Measurements from ENCODE around the gene WLS.

DNA sequence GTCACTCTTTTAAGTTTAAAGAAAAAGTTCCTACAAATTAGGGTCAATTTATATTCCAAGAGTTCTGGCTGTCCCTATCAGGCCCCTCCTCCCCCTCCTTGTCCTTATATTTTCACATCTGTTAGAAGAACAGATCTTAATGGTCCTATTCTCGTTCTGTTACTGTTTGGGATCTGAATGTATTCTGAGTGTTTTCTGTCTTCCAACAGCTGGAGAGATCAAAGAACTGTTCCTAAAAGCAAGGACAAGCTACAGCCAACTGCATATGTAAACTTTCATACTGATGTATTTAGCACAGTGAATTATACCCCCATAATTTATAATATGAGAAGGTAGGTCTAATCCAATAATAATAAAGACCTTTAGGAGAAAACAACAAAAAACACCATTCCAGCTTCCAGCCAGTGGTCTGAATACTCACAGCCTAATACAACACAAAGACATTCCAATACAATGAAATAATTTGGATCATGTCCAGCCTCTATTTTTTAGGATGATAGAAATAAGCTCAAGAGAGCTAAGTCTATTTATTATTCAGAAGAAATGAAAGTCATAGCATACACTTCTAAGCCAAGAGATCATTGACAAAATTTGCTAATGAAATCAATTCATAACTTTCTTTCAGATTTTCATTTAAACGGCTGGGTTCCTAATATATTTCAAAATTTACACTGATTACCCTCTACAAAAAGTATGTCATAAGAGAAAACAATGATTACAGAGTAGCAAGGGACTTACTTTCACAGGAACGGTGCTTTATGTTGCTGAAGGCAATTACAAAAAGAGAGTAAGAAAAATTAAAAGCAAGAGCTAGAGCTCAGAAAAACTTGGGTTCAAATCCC, 25.3 kb downstream of the WLS start:
- TF ChIP-seq, protein P1, sequence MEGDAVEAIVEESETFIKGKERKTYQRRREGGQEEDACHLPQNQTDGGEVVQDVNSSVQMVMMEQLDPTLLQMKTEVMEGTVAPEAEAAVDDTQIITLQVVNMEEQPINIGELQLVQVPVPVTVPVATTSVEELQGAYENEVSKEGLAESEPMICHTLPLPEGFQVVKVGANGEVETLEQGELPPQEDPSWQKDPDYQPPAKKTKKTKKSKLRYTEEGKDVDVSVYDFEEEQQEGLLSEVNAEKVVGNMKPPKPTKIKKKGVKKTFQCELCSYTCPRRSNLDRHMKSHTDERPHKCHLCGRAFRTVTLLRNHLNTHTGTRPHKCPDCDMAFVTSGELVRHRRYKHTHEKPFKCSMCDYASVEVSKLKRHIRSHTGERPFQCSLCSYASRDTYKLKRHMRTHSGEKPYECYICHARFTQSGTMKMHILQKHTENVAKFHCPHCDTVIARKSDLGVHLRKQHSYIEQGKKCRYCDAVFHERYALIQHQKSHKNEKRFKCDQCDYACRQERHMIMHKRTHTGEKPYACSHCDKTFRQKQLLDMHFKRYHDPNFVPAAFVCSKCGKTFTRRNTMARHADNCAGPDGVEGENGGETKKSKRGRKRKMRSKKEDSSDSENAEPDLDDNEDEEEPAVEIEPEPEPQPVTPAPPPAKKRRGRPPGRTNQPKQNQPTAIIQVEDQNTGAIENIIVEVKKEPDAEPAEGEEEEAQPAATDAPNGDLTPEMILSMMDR (conservative IDR thresholded peaks at IDR 0.05; ENCODE audit: low read depth in 2 of 2), result no peak
- TF ChIP-seq POLR2AphosphoS5 (IDR thresholded peaks at IDR 0.05; ENCODE audit: low read depth) (no peak), EZH2 (IDR thresholded peaks at IDR 0.05; ENCODE audit: low read depth, unreplicated experiment) (no peak), EZH2phosphoT487 (IDR thresholded peaks at IDR 0.05; ENCODE audit: unreplicated experiment) (no peak), CREB1 (CRISPR knock-in tag; IDR thresholded peaks at IDR 0.05; ENCODE audit: low read depth) (no peak), JUNB (IDR thresholded peaks at IDR 0.05; ENCODE audit: unreplicated experiment) (no peak)
- TF ChIP-seq, protein P2, sequence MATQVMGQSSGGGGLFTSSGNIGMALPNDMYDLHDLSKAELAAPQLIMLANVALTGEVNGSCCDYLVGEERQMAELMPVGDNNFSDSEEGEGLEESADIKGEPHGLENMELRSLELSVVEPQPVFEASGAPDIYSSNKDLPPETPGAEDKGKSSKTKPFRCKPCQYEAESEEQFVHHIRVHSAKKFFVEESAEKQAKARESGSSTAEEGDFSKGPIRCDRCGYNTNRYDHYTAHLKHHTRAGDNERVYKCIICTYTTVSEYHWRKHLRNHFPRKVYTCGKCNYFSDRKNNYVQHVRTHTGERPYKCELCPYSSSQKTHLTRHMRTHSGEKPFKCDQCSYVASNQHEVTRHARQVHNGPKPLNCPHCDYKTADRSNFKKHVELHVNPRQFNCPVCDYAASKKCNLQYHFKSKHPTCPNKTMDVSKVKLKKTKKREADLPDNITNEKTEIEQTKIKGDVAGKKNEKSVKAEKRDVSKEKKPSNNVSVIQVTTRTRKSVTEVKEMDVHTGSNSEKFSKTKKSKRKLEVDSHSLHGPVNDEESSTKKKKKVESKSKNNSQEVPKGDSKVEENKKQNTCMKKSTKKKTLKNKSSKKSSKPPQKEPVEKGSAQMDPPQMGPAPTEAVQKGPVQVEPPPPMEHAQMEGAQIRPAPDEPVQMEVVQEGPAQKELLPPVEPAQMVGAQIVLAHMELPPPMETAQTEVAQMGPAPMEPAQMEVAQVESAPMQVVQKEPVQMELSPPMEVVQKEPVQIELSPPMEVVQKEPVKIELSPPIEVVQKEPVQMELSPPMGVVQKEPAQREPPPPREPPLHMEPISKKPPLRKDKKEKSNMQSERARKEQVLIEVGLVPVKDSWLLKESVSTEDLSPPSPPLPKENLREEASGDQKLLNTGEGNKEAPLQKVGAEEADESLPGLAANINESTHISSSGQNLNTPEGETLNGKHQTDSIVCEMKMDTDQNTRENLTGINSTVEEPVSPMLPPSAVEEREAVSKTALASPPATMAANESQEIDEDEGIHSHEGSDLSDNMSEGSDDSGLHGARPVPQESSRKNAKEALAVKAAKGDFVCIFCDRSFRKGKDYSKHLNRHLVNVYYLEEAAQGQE (IDR thresholded peaks at IDR 0.05; ENCODE audit: unreplicated experiment), result no peak
